ENCODE data around the gene RTEL1. TPM values are rescaled to one million over a fixed set of nuclear protein-coding genes. Genes with fewer than 3 reads are reported as not detected.
A peak's percentile ranks its signal among the peaks of the same experiment; 100 is the strongest.

The RTEL1 gene
- total RNA-seq, 2 donors from 2014 or later = 45.7 to 51.4 TPM

DNA sequence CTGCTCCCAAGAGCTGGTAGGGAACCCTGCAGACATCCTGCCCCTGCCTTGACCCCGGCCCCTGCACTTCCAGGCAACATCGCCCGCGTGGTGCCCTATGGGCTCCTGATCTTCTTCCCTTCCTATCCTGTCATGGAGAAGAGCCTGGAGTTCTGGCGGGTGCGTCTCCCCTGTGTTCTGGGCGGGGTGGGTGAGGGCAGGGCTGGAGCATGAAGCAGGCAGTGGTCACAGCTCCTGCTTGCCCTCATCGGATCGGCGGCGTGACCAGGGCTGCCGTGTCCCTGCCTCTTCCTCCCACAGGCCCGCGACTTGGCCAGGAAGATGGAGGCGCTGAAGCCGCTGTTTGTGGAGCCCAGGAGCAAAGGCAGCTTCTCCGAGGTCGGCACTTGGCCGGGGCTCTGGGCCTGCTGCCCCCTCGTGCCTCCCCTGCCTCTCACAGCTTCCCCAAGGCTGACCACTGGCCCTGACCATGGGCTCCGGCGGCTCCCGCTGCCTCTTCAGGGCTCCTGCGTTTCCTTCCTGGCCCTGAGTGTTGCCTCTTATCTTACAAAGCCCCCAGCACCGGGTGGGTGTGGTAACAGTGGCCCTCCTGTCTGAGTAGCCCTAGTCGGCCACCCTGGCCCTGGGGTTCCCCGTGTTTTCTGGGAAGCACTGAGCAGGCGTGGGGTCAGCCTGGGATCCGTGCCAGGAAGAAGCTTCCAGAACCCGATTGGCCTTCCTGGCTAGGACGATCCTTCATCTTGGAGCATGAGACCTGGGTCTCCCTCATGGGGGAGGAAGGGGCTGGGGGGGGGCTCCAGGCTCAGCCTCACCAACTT lies 30.3 kb downstream of the RTEL1 start:
- Mint-ChIP-seq H3K27ac (peak overlapping the region in 1 of 2 donors; percentile 85), H3K9me3 (no peaks in the 10 kb centered on the region), H3K36me3 (no peaks in the 10 kb centered on the region)
- ATAC-seq (no peak), DNase-seq (ENCODE audit: low spot score in 2 of 2) (no peak)

DNA sequence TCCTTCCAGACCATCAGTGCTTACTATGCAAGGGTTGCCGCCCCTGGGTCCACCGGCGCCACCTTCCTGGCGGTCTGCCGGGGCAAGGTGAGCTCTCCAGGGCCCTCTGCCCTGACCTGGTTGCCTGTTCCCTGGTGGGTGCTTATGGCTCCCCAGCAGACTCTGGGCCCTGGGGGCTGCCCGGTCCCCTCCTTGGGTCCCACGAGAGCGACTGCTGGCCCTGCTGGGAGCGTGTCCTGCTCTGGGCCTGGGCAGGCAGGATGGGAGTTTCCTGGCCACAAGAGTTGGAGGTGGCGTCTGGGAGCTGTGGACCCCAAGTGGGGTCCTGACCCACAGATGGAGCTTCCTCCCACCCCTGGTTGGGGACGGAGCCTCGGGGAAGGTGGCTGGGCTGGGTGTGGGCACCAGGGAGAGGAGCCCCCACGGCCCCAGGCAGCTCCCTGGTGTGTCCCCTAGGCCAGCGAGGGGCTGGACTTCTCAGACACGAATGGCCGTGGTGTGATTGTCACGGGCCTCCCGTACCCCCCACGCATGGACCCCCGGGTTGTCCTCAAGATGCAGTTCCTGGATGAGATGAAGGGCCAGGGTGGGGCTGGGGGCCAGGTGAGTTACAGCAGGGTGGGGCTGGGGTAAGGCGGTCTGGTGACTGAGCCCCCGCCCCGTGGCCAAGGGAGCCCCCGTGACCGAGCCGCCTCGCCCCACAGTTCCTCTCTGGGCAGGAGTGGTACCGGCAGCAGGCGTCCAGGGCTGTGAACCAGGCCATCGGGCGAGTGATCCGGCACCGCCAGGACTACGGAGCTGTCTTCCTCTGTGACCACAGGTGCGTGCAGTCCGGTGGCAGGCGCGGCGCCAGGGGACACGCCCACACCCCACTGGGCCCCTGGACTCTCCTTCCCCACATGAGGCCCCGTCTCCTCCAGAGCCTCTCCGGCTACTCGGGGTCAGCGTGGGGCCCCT lies 31.2 kb downstream of the RTEL1 start:
- Mint-ChIP-seq H3K9me3 (no peaks in the 10 kb centered on the region), H3K27ac (no peak overlapping the region), H3K36me3 (peaks cover 0 to 6% of the 10 kb centered on the region in 2 donors)
- ATAC-seq = no peak
- DNase-seq (ENCODE audit: low spot score in 2 of 2) = no peak

DNA sequence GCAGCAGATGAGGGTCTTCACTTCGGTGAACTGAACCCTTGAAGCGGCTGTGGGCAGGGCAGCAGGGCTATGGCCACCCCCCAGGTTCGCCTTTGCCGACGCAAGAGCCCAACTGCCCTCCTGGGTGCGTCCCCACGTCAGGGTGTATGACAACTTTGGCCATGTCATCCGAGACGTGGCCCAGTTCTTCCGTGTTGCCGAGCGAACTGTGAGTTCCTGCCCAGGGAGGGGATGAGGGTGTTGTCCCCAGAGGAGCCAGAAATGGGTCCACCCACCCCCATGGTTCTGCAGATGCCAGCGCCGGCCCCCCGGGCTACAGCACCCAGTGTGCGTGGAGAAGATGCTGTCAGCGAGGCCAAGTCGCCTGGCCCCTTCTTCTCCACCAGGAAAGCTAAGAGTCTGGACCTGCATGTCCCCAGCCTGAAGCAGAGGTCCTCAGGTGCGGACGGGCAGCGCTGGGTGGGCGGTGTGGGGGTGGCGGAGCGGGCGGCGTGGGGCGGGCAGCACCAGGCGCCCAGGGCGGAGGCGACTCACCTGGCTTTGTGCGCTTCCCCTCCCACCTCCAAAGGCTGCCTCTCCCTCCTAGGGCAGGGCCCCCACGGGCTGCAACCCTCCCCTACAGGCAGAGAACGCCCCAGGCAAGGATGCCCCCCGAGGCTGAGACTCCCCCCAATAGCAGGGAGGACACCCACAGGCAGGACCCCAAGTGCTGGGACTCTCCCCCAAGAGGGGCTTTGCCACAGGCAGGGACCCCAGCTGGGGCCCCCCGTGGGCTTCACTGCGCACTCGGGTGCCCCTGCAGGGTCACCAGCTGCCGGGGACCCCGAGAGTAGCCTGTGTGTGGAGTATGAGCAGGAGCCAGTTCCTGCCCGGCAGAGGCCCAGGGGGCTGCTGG lies 32.1 kb downstream of the RTEL1 start:
- Mint-ChIP-seq H3K9me3 (no peaks in the 10 kb centered on the region), H3K27ac (no peak overlapping the region), H3K36me3 (peaks cover 0 to 6% of the 10 kb centered on the region in 2 donors)
- no peak for ATAC-seq
- DNase-seq (ENCODE audit: low spot score in 2 of 2) = no peak

DNA sequence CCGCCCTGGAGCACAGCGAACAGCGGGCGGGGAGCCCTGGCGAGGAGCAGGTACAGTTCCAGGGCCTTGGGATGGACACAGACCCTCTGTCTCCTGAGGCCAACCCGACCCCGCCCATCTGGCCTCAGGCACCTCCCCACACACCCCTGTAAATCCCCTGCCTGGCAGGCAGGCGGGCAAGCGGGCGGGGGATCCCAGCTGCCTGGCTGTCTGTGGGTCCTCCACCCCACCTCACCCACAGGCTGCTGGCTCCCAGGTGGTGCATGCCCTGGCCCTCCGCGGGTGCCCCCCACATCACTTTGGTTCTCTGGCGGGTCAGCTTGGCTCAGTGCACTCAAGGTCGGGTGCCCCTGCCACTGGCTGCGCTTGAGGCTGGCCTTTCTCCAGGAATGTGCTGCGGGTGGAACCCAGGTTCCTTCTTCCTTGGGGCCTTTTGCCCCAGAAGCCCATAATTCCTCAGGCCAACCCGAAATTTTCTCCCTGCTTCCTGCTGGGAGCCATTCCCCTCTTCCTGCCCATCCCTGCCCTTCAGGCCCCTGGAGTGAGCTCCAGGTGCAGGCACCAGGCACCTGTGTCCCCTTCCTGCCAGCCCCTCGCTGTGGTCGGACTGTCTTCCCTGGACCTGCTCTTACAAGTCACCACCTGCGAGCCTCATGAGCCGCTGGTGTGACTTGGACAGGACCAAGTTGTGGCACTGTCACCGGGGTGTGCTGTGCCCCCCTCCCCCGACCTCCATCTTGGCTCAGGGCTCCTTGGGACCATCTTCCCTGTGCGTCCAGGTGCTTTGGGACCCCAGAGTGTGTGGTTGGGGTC lies 33.0 kb downstream of the RTEL1 start:
- peak overlapping the region in 1 of 2 donors; percentile 73 for H3K27ac Mint-ChIP-seq
- ATAC-seq (no peak), DNase-seq (ENCODE audit: low spot score in 2 of 2) (no peak)
- H3K9me3 Mint-ChIP-seq = no peaks in the 10 kb centered on the region
- peaks cover 0 to 6% of the 10 kb centered on the region in 2 donors for H3K36me3 Mint-ChIP-seq

DNA sequence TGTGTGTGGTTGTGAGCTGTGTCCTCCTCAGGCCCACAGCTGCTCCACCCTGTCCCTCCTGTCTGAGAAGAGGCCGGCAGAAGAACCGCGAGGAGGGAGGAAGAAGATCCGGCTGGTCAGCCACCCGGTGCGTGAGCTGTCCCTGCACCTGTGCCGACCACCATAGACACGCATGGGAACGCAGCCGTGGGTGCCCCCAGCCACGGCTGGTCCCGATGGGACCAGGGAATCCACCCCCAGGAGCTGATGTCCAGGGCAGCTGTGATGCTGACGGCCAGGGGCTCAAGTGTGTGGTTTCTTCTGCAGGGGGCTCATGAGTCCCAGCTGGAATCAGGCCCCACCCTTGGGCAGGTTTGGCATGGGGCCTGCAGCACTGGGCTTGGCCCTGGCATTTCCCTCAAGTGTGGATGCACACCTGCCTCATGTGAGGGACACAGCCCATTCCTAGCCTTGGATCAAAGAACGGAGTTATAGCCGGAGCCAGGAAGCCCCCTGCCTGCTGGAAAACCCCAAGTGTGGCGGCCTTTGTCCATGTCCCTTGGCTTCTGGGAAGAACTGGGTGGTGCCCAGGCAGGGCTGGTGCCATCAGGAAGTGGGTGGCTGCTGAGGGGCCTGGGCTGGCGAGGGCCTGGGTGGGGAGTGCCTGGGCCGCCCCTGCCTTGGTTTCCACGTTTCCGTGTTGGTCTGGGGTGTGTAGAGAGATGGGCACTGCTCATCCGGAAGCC lies 33.8 kb downstream of the RTEL1 start:
- no peaks in the 10 kb centered on the region for H3K9me3 Mint-ChIP-seq
- H3K36me3 Mint-ChIP-seq = peaks cover 0 to 6% of the 10 kb centered on the region in 2 donors
- peak overlapping the region; percentile 48 to 73 for H3K27ac Mint-ChIP-seq
- DNase-seq (ENCODE audit: low spot score in 2 of 2) (no peak), ATAC-seq (no peak)

DNA sequence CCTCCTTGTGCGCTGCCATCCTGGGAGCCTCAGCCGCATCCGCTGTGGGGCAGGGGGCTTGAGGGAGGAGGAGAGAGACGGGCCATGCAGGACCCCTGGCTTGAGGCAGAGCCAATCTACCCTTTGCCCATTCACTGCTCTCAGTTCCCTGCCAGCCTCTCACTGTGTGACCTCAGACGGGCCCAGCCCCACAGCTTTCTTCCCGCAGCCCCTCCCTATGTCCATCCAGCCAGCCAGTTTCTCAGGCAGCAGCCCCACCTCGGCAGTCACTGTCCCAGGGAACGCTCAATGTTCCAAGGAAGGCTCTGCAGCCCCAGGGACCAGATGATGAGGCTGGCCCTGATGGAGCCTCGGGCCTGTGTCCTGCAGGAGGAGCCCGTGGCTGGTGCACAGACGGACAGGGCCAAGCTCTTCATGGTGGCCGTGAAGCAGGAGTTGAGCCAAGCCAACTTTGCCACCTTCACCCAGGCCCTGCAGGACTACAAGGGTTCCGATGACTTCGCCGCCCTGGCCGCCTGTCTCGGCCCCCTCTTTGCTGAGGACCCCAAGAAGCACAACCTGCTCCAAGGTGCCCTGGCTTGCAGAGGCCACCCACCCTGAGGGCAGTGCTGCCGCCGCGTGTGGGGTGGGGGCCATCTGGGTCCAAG lies 34.4 kb downstream of the RTEL1 start:
- H3K9me3 Mint-ChIP-seq = no peaks in the 10 kb centered on the region
- no peak for DNase-seq (ENCODE audit: low spot score in 2 of 2)
- H3K36me3 Mint-ChIP-seq = peaks cover 0 to 6% of the 10 kb centered on the region in 2 donors
- ATAC-seq = no peak
- peak overlapping the region in 1 of 2 donors; percentile 48 for H3K27ac Mint-ChIP-seq

DNA sequence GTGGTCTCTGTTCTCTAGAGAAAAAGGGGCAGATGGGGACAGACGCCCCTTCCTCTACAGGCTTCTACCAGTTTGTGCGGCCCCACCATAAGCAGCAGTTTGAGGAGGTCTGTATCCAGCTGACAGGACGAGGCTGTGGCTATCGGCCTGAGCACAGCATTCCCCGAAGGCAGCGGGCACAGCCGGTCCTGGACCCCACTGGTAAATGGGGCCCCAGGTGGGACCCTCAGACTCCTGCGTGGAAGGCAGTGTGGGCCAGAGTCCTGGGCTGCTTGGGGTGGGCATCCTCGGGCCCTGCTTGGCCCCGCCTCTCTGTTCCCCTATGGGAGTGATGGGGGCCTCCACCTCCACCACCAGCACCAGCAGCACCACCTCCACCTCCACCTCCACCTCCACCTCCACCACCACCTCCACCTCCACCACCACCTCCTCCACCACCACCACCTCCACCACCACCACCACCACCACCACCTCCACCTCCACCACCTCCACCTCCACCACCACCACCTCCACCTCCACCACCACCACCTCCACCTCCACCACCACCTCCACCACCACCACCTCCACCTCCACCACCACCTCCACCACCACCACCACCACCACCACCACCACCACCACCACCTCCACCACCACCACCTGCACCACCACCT lies 35.1 kb downstream of the RTEL1 start:
- Mint-ChIP-seq H3K36me3 (peaks cover 0 to 6% of the 10 kb centered on the region in 2 donors), H3K27ac (peak overlapping the region in 1 of 2 donors; percentile 48), H3K9me3 (no peaks in the 10 kb centered on the region)
- DNase-seq (ENCODE audit: low spot score in 2 of 2) (no peak), ATAC-seq (no peak)

DNA sequence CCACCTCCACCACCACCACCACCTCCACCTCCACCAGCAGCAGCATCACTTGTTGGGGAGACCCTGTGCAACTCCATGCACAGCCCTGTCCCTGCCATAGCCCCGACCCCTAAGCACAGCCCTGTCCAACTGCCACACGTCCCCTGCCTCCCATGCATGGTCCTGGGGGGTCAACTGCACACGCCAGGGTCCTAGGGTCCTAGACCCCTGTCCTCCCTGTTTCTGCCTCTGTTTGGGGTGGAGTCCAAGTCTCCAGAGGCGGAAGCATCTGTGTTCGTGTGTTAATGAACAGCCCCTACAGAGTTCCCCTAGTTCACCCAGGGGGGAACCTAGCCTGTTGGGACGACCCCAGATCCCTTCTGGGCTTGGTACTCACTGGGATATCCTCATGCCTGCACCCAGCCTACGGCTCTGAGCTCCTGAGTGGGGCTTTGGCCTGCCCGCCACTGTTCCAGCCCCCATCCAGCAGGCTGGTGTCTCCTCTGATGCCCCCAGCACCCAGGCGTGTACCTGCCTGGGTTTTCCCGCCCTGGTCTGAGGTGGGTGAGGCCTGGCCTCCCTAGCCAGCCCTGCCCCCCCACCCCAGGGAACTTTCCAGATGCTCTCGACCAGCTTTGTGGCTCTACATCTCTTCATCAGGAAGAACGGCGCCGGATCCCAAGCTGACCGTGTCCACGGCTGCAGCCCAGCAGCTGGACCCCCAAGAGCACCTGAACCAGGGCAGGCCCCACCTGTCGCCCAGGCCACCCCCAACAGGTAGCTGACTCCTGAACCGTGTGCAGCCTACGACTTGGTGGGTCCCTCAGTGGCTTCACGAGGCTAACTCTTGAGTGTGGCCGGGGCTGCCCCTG lies 35.8 kb downstream of the RTEL1 start:
- peaks cover 0 to 6% of the 10 kb centered on the region in 2 donors for H3K36me3 Mint-ChIP-seq
- H3K27ac Mint-ChIP-seq = peak overlapping the region in 1 of 2 donors; percentile 92
- ATAC-seq = no peak
- DNase-seq (ENCODE audit: low spot score in 2 of 2) = no peak
- no peaks in the 10 kb centered on the region for H3K9me3 Mint-ChIP-seq

DNA sequence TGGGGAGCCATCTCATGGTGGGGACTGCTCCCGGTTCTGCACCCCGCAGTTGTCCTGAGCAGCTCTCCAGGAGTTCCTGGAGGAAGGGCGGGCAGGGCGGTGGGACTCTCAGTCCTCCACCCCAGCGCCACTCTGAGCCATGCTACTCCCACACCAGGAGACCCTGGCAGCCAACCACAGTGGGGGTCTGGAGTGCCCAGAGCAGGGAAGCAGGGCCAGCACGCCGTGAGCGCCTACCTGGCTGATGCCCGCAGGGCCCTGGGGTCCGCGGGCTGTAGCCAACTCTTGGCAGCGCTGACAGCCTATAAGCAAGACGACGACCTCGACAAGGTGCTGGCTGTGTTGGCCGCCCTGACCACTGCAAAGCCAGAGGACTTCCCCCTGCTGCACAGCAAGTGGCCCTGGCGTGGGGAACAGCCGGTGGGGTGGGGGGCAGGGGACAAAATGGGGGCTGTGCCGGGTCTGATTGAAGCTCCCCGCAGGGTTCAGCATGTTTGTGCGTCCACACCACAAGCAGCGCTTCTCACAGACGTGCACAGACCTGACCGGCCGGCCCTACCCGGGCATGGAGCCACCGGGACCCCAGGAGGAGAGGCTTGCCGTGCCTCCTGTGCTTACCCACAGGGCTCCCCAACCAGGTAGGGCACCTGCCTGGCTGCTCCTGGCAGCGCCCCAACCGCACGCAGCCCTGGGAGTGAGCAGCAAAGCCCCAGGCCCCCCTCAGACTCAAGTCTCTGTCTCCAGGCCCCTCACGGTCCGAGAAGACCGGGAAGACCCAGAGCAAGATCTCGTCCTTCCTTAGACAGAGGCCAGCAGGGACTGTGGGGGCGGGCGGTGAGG lies 36.7 kb downstream of the RTEL1 start:
- H3K36me3 Mint-ChIP-seq = peaks cover 0 to 6% of the 10 kb centered on the region in 2 donors
- DNase-seq (ENCODE audit: low spot score in 2 of 2) (no peak), ATAC-seq (no peak)
- H3K9me3 Mint-ChIP-seq = no peaks in the 10 kb centered on the region
- no peak overlapping the region for H3K27ac Mint-ChIP-seq

DNA sequence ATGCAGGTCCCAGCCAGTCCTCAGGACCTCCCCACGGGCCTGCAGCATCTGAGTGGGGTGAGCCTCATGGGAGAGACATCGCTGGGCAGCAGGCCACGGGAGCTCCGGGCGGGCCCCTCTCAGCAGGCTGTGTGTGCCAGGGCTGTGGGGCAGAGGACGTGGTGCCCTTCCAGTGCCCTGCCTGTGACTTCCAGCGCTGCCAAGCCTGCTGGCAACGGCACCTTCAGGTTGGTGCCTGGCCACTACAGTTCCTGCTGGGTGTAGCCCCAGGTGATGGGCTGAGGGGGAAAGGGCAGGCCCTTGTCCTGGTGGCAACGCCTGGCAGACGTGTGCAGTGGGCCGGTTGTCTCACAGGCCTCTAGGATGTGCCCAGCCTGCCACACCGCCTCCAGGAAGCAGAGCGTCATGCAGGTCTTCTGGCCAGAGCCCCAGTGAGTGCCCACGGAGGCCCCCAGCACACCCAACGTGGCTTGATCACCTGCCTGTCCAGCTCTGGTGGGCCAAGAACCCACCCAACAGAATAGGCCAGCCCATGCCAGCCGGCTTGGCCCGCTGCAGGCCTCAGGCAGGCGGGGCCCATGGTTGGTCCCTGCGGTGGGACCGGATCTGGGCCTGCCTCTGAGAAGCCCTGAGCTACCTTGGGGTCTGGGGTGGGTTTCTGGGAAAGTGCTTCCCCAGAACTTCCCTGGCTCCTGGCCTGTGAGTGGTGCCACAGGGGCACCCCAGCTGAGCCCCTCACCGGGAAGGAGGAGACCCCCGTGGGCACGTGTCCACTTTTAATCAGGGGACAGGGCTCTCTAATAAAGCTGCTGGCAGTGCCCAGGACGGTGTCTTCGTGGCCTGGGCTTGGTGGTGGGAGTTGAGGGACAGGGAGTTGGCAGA lies 37.6 kb downstream of the RTEL1 start:
- Mint-ChIP-seq H3K9me3 (no peaks in the 10 kb centered on the region), H3K27ac (no peak overlapping the region), H3K36me3 (peaks cover 0 to 6% of the 10 kb centered on the region in 2 donors)
- DNase-seq (ENCODE audit: low spot score in 2 of 2) = no peak
- ATAC-seq = no peak

DNA sequence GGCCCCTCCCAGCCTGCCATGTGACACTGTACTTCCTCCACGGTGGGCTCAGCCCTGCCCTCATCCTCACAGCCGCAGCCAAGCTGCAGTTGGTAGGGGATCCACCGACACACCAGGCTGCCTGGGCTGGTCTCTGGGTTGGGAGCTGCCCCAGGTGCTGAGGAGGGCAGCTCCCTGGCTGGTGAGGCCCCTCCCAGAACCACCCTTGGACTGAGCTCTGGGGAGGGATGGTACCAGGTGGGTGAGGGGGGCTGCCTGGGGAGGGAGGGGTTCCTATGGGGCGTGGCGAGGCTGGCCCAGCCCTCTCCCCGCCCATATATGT lies 38.2 kb downstream of the RTEL1 start:
- Mint-ChIP-seq H3K9me3 (no peaks in the 10 kb centered on the region), H3K27ac (no peak overlapping the region), H3K36me3 (peaks cover 0 to 6% of the 10 kb centered on the region in 2 donors)
- DNase-seq (ENCODE audit: low spot score in 2 of 2) = no peak
- peak; percentile 29 to 53 for ATAC-seq
